ENCODE results near the gene DCC.

DCC gene

GRCh38 chr18:52898485-52899058 lies 558.6 kb downstream of the DCC start:
- no peak overlapping the region for H3K9ac ChIP-seq
- no peaks in the 10 kb centered on the region for H3K27me3 ChIP-seq (ENCODE audit: insufficient read depth, low read depth)
- H3K79me2 ChIP-seq (ENCODE audit: insufficient read depth, low read depth): no peaks in the 10 kb centered on the region
- no peaks in the 10 kb centered on the region for H3K36me3 ChIP-seq (ENCODE audit: insufficient read depth)
- H3K4me2 ChIP-seq: no peak overlapping the region
- no peaks in the 10 kb centered on the region for H3K4me1 ChIP-seq (ENCODE audit: low read depth, poor library complexity, severe bottlenecking)
- TF ChIP-seq CTCF (conservative IDR thresholded peaks at IDR 0.05; ENCODE audit: low read depth, low read length): no peak
- H2AFZ ChIP-seq (ENCODE audit: low read depth): no peak overlapping the region
- H3K4me3 ChIP-seq (IDR thresholded peaks at IDR 0.05; ENCODE audit: insufficient read depth, low read depth, low read length): no peak overlapping the region
- no peaks in the 10 kb centered on the region for H4K20me1 ChIP-seq (ENCODE audit: insufficient read depth)
- H3K27ac ChIP-seq: no peak overlapping the region

- TF ChIP-seq CTCF (conservative IDR thresholded peaks at IDR 0.05; ENCODE audit: low read depth, low read length): no peak
- no peak overlapping the region for H3K4me2 ChIP-seq
- H3K4me3 ChIP-seq (IDR thresholded peaks at IDR 0.05; ENCODE audit: insufficient read depth, low read depth, low read length): no peak overlapping the region
Measured at GRCh38 chr18:52902188-52902587, 562.2 kb downstream of the DCC start.

GRCh38 chr18:52903857-52904256 lies 563.9 kb downstream of the DCC start:
- Histone ChIP-seq H3K27me3 (ENCODE audit: insufficient read depth, low read depth) (no peaks in the 10 kb centered on the region), H3K4me2 (no peak overlapping the region), H3K9ac (no peak overlapping the region), H3K36me3 (ENCODE audit: insufficient read depth) (no peaks in the 10 kb centered on the region), H3K4me1 (ENCODE audit: low read depth, poor library complexity, severe bottlenecking) (no peaks in the 10 kb centered on the region), H3K79me2 (ENCODE audit: insufficient read depth, low read depth) (no peaks in the 10 kb centered on the region), H2AFZ (ENCODE audit: low read depth) (no peak overlapping the region), H3K4me3 (IDR thresholded peaks at IDR 0.05; ENCODE audit: insufficient read depth, low read depth, low read length) (no peak overlapping the region), H4K20me1 (ENCODE audit: insufficient read depth) (no peaks in the 10 kb centered on the region), H3K27ac (no peak overlapping the region)
- TF ChIP-seq CTCF (conservative IDR thresholded peaks at IDR 0.05; ENCODE audit: low read depth, low read length): peak; percentile 88

More at GRCh38 chr18:52902188-52902587, 562.2 kb downstream of the DCC start:
- Histone ChIP-seq H3K4me1 (ENCODE audit: low read depth, poor library complexity, severe bottlenecking) (no peaks in the 10 kb centered on the region), H2AFZ (ENCODE audit: low read depth) (no peak overlapping the region), H3K36me3 (ENCODE audit: insufficient read depth) (no peaks in the 10 kb centered on the region), H3K79me2 (ENCODE audit: insufficient read depth, low read depth) (no peaks in the 10 kb centered on the region), H3K9ac (no peak overlapping the region), H3K27ac (no peak overlapping the region), H3K27me3 (ENCODE audit: insufficient read depth, low read depth) (no peaks in the 10 kb centered on the region), H4K20me1 (ENCODE audit: insufficient read depth) (no peaks in the 10 kb centered on the region)

GRCh38 chr18:52907543-52908308 lies 567.7 kb downstream of the DCC start:
- H3K36me3 ChIP-seq (ENCODE audit: insufficient read depth): no peaks in the 10 kb centered on the region
- H2AFZ ChIP-seq (ENCODE audit: low read depth): no peak overlapping the region
- H4K20me1 ChIP-seq (ENCODE audit: insufficient read depth): no peaks in the 10 kb centered on the region
- H3K4me2 ChIP-seq: no peak overlapping the region
- no peaks in the 10 kb centered on the region for H3K27me3 ChIP-seq (ENCODE audit: insufficient read depth, low read depth)
- TF ChIP-seq CTCF (conservative IDR thresholded peaks at IDR 0.05; ENCODE audit: low read depth, low read length): no peak
- H3K27ac ChIP-seq: no peak overlapping the region
- no peak overlapping the region for H3K9ac ChIP-seq
- H3K4me3 ChIP-seq (IDR thresholded peaks at IDR 0.05; ENCODE audit: insufficient read depth, low read depth, low read length): no peak overlapping the region
- H3K4me1 ChIP-seq (ENCODE audit: low read depth, poor library complexity, severe bottlenecking): no peaks in the 10 kb centered on the region
- no peaks in the 10 kb centered on the region for H3K79me2 ChIP-seq (ENCODE audit: insufficient read depth, low read depth)

Data from KMS-11 (cell line).